Measurements from ENCODE around the gene DNPEP. TPM values are rescaled to one million over a fixed set of nuclear protein-coding genes. Genes with fewer than 3 reads are reported as not detected.
"Not testable (repeated sequence)": the region's sequence is repeated elsewhere in the genome, so short reads cannot be mapped to it uniquely, and the experiment has no call there.

Gene DNPEP
- total RNA-seq, 1 donor from 2014 or later: 32.3 TPM

- no peak for ATAC-seq
Observed at GRCh38 chr2:219399716-219400478, 12.2 kb upstream of the DNPEP start.

GRCh38 chr2:219398721-219399363 lies 11.1 kb upstream of the DNPEP start:
- no peak for ATAC-seq

- no peak for ATAC-seq
Observed at GRCh38 chr2:219396863-219397457, 9.2 kb upstream of the DNPEP start.

DNA sequence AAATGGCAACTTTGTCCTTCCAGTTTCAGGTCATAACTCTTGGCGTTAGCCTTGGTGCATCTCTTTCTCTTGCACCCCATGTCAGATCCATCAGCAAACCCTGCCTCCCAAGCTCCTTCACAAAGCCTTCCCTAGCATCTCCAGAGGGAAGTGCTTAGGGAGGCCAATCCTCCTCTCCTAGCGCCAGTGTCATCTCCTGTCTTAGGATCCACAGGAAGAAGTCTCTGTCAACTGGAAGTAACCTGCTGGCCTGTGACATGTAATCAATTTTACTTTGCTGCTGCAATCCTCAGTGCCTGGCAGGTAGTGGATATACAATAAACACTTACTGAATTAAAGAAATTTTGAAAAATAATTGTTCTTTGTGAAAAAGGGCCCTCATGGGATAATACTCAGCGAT lies 7.9 kb upstream of the DNPEP start:
- ATAC-seq: no peak

- not testable (repeated sequence) for ATAC-seq
Observed at GRCh38 chr2:219395056-219395455, 7.3 kb upstream of the DNPEP start.

- ATAC-seq: no peak
Observed at GRCh38 chr2:219392754-219393153, 5.0 kb upstream of the DNPEP start.

- ATAC-seq: no peak
Observed at GRCh38 chr2:219388907-219389156, 1.1 kb upstream of the DNPEP start.

GRCh38 chr2:219388121-219388906 lies 602 bp upstream of the DNPEP start:
- ATAC-seq: peak; percentile 89

DNA sequence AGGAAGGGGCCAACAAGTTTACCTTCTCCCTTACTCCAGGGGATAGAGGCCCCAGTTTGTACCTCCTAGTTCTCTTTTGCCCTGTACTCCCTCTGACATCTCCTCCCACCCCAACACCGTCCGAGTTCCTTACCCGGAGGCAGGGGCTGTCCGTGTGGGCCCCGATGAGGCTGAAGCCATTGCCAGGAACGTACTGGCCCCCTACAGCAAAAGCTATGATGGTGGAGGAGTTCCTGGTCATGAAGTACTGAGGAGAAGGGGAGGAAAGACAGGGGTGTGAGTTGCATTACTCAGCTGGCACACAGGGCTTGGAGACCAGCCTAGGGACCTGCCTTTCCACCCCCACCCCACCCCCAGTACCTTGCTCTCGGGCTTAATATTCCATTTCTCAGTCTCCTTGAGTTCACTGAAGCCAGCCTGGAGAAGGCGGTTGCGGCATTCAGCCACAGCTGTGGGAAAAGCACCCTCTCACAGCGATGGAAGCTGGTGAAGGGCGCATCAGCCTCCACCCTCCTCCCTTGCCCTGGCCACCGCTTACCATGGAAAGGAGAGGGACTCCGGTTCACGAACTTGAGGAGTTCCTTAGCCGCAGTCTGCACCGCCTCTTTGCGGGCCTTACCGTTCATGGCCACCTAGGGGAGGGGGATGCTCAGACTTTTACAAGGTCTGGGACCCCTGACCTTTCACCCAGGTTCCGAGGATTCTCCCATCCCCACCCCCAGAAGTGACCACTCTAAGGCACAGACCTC lies 1.0 kb downstream of the DNPEP start:
- ATAC-seq: no peak

DNA sequence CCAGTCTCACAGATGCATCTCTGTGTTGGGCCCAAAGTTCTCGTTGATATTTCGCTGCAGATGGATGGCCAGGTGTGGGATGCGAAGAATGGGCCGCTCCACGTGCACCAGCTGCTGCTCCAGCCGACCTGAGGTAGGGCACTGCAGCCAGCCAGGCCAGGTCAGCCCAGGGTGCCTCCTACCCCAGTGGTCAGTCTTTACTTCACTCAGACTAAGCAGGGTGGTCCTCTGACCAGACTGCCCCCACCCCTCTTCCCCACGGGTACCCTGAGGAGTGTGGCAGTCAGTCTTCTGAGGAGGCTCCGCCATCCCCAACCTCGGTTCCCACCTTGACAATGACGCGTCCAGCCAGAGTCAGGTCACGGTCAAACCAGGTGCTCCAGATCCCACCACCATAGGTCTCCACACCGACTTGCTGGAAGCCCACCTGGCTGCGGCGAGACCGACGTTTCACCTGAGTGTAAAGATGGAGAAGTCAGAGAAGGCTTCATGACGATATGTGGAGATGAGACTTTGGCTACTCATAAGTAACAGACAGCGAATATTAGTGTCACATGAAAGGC lies 1.7 kb downstream of the DNPEP start:
- ATAC-seq: no peak

GRCh38 chr2:219384859-219385258 lies 2.9 kb downstream of the DNPEP start:
- ATAC-seq: no peak

DNA sequence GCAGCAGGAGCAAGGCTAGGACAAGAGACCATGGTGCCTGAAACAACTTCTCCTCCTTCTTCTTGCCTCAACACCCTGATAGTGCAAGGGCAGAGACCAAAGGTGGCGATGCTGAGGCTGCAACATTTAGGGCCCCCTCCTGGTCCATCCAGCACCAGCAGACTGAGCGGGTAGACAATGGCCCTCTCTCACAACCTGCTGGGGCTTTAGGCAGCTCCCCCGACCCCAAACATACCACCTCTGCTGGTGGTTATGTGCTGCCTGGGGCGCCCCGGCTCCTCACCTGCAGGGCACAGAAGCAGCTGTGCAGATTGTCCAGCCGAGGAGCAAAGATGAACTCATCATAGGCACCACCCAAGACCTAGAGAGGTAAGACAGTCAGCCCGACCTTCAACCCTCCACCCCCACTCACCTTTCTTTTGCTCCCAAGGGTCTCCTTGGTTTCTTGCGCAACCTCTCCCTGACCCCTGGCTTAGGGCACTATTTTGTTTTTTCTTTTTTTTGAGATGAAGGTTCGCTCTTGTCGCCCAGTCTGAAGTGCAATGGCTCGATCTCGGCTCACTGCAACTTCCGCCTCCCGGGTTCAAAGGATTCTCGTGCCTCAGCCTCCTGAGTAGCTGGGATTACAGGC lies 3.5 kb downstream of the DNPEP start:
- no peak for ATAC-seq

DNA sequence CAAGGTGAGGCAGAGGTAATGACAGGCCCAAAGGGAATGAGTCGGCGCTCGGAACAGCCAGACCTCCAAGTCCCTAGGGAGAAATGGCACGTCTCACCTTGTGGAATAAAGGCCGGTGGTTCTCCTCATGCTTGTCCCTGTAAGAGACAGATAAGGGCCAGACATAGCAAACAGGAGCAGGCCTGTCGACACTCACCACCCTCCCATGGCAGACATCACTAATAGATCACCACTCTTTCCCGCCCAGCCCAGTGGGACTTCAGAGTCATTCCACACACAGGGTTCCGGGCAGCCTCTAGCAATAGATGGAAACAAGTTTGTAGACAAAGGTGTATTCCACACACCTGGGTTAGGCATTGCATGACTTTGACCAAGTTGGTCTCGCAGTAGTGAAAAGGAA lies 6.3 kb downstream of the DNPEP start:
- no peak for ATAC-seq

- no peak for ATAC-seq
Observed at GRCh38 chr2:219380926-219381325, 6.8 kb downstream of the DNPEP start.

GRCh38 chr2:219378163-219378851 lies 9.4 kb downstream of the DNPEP start:
- ATAC-seq: no peak

GRCh38 chr2:219369447-219369861 lies 18.3 kb downstream of the DNPEP start:
- peak; percentile 47 for ATAC-seq

- peak; percentile 18 for ATAC-seq
Observed at GRCh38 chr2:219368690-219369191, 19.0 kb downstream of the DNPEP start.

- ATAC-seq: peak; percentile 70
Observed at GRCh38 chr2:219362524-219363164, 25.1 kb downstream of the DNPEP start.

- ATAC-seq: no peak
Observed at GRCh38 chr2:219362072-219362471, 25.6 kb downstream of the DNPEP start.

All from esophagus mucosa (tissue), 1 donor.